ENCODE measurements around the gene SLC26A8. TPM values are rescaled to one million over a fixed set of nuclear protein-coding genes. Genes with fewer than 3 reads are reported as not detected.

Gene SLC26A8
- total RNA-seq, 1 donor from 2014 or later: not detected

- H3K27me3 ChIP-seq (ENCODE audit: control insufficient read depth, insufficient read depth, low read length): no peaks in the 10 kb centered on the region
- no peaks in the 10 kb centered on the region for H3K36me3 ChIP-seq (ENCODE audit: control insufficient read depth, insufficient read depth, low read length)
- H3K4me3 ChIP-seq (ENCODE audit: low read depth, low read length): no peak overlapping the region
- FAIRE-seq (no peak), DNase-seq (ENCODE audit: low read depth) (no peak)
- no peak for TF ChIP-seq CTCF (IDR thresholded peaks at IDR 0.05; ENCODE audit: insufficient read depth, low read length, severe bottlenecking)
Measured at GRCh38 chr6:36069573-36069972, 45.1 kb upstream of the SLC26A8 start.

GRCh38 chr6:36068586-36068985 is 44.1 kb upstream of the SLC26A8 start:
- DNase-seq (ENCODE audit: low read depth) (no peak), FAIRE-seq (no peak)
- H3K27me3 ChIP-seq (ENCODE audit: control insufficient read depth, insufficient read depth, low read length): no peaks in the 10 kb centered on the region
- TF ChIP-seq CTCF (IDR thresholded peaks at IDR 0.05; ENCODE audit: insufficient read depth, low read length, severe bottlenecking): no peak
- H3K36me3 ChIP-seq (ENCODE audit: control insufficient read depth, insufficient read depth, low read length): no peaks in the 10 kb centered on the region
- no peak overlapping the region for H3K4me3 ChIP-seq (ENCODE audit: low read depth, low read length)

GRCh38 chr6:36068012-36068392 is 43.6 kb upstream of the SLC26A8 start:
- Histone ChIP-seq H3K4me3 (ENCODE audit: low read depth, low read length) (no peak overlapping the region), H3K36me3 (ENCODE audit: control insufficient read depth, insufficient read depth, low read length) (no peaks in the 10 kb centered on the region), H3K27me3 (ENCODE audit: control insufficient read depth, insufficient read depth, low read length) (no peaks in the 10 kb centered on the region)
- FAIRE-seq: no peak
- no peak for TF ChIP-seq CTCF (IDR thresholded peaks at IDR 0.05; ENCODE audit: insufficient read depth, low read length, severe bottlenecking)
- no peak for DNase-seq (ENCODE audit: low read depth)

GRCh38 chr6:36067374-36068011 is 43.1 kb upstream of the SLC26A8 start:
- FAIRE-seq (no peak), DNase-seq (ENCODE audit: low read depth) (peak; percentile 20)
- no peaks in the 10 kb centered on the region for H3K36me3 ChIP-seq (ENCODE audit: control insufficient read depth, insufficient read depth, low read length)
- H3K27me3 ChIP-seq (ENCODE audit: control insufficient read depth, insufficient read depth, low read length): no peaks in the 10 kb centered on the region
- H3K4me3 ChIP-seq (ENCODE audit: low read depth, low read length): no peak overlapping the region
- no peak for TF ChIP-seq CTCF (IDR thresholded peaks at IDR 0.05; ENCODE audit: insufficient read depth, low read length, severe bottlenecking)

- TF ChIP-seq CTCF (IDR thresholded peaks at IDR 0.05; ENCODE audit: insufficient read depth, low read length, severe bottlenecking): no peak
- DNase-seq (ENCODE audit: low read depth) (no peak), FAIRE-seq (no peak)
- Histone ChIP-seq H3K27me3 (ENCODE audit: control insufficient read depth, insufficient read depth, low read length) (no peaks in the 10 kb centered on the region), H3K36me3 (ENCODE audit: control insufficient read depth, insufficient read depth, low read length) (no peaks in the 10 kb centered on the region), H3K4me3 (ENCODE audit: low read depth, low read length) (no peak overlapping the region)
Measured at GRCh38 chr6:36066817-36067216, 42.4 kb upstream of the SLC26A8 start.

- H3K4me3 ChIP-seq (ENCODE audit: low read depth, low read length): no peak overlapping the region
- H3K36me3 ChIP-seq (ENCODE audit: control insufficient read depth, insufficient read depth, low read length): peaks cover 2% of the 10 kb centered on the region
- TF ChIP-seq CTCF (IDR thresholded peaks at IDR 0.05; ENCODE audit: insufficient read depth, low read length, severe bottlenecking): no peak
- DNase-seq (ENCODE audit: low read depth) (no peak), FAIRE-seq (no peak)
- H3K27me3 ChIP-seq (ENCODE audit: control insufficient read depth, insufficient read depth, low read length): no peaks in the 10 kb centered on the region
Measured at GRCh38 chr6:36065916-36066315, 41.5 kb upstream of the SLC26A8 start.
